Uterus (tissue), 2 donors: ENCODE results near the gene SULF2.

Experiments
- CTCF ChIP-seq, 4 experiments: fragments of 200-600 bp in 2 of 4; fragments of 450-650 bp in 2 of 4; sonication (generic) in 2 of 4; IDR thresholded peaks; one replicate each; pipeline ENCODE4 v1.5.1; 2016 to 2019; ENCODE audit warnings: antibody characterized with exemption in 4 of 4, mild to moderate bottlenecking in 2 of 4, moderate library complexity in 1 of 4
- POLR2A ChIP-seq, 2 donors: fragments of 450-650 bp; IDR thresholded peaks; one replicate each; pipeline ENCODE4 v1.6.1; 2016; ENCODE audit warnings: antibody characterized with exemption in 2 of 2, mild to moderate bottlenecking in 1 of 2, moderate library complexity in 1 of 2

GRCh38 chr20:47674686-47675085 lies 110.6 kb downstream of the SULF2 start:
- no peak for TF ChIP-seq CTCF (IDR thresholded peaks at IDR 0.05)
- TF ChIP-seq POLR2A (IDR thresholded peaks at IDR 0.05), result no peak
